Cardiac septum (tissue), 1 donor: ENCODE measurements around the gene SYVN1. TPM values are rescaled to one million over a fixed set of nuclear protein-coding genes. Genes with fewer than 3 reads are reported as not detected.

ENCODE experiments used
- DNase-seq: peaks from one replicate; pipeline ENCODE4 v3.0.0-alpha.2; 2020; ENCODE audit warnings: low spot score
- intact Hi-C: fragments of 100-400 bp; cut with DNase I; formaldehyde crosslinking; loops from one replicate; pipeline ENCODE4 v1.14.0; 2022
- total RNA-seq: library from RNA; stranded (reverse); fragmentation: NEBNext Ultra II Directional; extraction: Animal tissue kit (Norgen Biotek cat#: 25700); gene quantifications from one replicate; pipeline ENCODE4 v1.2.1, GENCODE V29; 2021
- donor health status: DM: no; HTN: no; CAD: no.

Gene SYVN1
- total RNA-seq, 1 donor from 2014 or later, result 25.2 TPM

- intact Hi-C loops, result no loop called here
- no peak for DNase-seq
These were observed 31.9 kb downstream of the SYVN1 start for GRCh38 chr11:65102142-65103095.

GRCh38 chr11:65100674-65101350 is 33.5 kb downstream of the SYVN1 start:
- intact Hi-C loops, result no loop called here
- no peak for DNase-seq

- intact Hi-C loops, result loop anchor here (1.0 kb wide), 1 partner anchor 13 kb away; the partner anchor contains the start of genes CDCA5 and ZFPL1
- no peak for DNase-seq
These were observed 37.4 kb downstream of the SYVN1 start for GRCh38 chr11:65096926-65097325.

GRCh38 chr11:65095974-65096806 is 38.1 kb downstream of the SYVN1 start, which contains the start of gene VPS51:
Gene VPS51 (plus strand): TSS chr11:65096214. CDS start chr11:65096251, 37 bp downstream.
- DNase-seq, result peak; percentile 93
- intact Hi-C loops, result loop anchor here (1.0 kb wide), 1 partner anchor 12 kb away; the partner anchor contains the start of genes CDCA5 and ZFPL1

GRCh38 chr11:65095427-65095826 is 38.9 kb downstream of the SYVN1 start:
- intact Hi-C loops, result no loop called here
- no peak for DNase-seq

- DNase-seq, result no peak
- intact Hi-C loops, result no loop called here
These were observed 43.7 kb downstream of the SYVN1 start for GRCh38 chr11:65090628-65091027.

DNA sequence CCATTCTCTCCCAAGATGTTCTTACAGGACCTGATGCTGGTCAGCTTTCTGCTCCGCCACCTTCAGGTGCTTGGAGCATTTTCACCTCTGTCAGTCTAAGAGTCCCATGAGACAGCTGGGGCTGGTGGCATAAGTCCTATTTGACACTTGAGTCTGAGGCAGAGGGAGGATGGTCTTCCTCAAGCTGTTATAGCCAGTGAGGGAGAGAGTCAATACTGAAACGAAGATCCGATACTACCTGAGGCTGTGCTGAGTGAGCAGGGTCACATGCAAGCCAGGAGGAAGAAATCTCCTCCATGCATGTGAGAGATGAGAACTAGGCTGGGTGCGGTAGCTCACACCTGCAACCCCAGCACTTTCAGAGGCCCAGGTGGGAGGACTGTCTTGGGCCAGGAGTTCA is 44.7 kb downstream of the SYVN1 start:
- no peak for DNase-seq
- intact Hi-C loops, result no loop called here

GRCh38 chr11:65087827-65088226 is 46.5 kb downstream of the SYVN1 start:
- intact Hi-C loops, result no loop called here

DNA sequence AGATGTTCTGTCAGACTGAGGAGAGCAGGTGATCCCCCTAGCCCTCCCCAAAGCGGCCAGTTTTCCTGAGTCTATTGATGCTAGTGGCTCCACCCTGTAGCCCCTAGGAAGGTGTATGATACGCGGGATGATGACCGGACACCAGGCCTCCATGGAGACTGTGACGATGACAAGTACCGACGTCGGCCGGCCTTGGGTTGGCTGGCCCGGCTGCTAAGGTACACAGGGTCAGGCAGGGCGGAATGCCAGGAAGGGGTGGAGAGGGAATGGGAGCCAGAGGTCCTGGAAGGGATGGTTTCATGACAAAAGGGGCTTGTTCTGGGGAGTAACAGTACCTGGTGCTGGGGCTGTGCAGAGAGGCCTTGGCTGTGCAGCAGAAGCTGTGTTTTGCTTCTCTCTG is 47.1 kb downstream of the SYVN1 start:
- intact Hi-C loops, result no loop called here
- no peak for DNase-seq

More at GRCh38 chr11:65087827-65088226, 46.5 kb downstream of the SYVN1 start:
- DNase-seq, result no peak

- intact Hi-C loops, result no loop called here
- no peak for DNase-seq
These were observed 47.5 kb downstream of the SYVN1 start for GRCh38 chr11:65086809-65087208.

- DNase-seq, result no peak
- intact Hi-C loops, result loop anchor here (2.0 kb wide), 1 partner anchor 31 kb away; the partner anchor contains the start of gene ZNHIT2
These were observed 48.9 kb downstream of the SYVN1 start for GRCh38 chr11:65085446-65085845.

DNA sequence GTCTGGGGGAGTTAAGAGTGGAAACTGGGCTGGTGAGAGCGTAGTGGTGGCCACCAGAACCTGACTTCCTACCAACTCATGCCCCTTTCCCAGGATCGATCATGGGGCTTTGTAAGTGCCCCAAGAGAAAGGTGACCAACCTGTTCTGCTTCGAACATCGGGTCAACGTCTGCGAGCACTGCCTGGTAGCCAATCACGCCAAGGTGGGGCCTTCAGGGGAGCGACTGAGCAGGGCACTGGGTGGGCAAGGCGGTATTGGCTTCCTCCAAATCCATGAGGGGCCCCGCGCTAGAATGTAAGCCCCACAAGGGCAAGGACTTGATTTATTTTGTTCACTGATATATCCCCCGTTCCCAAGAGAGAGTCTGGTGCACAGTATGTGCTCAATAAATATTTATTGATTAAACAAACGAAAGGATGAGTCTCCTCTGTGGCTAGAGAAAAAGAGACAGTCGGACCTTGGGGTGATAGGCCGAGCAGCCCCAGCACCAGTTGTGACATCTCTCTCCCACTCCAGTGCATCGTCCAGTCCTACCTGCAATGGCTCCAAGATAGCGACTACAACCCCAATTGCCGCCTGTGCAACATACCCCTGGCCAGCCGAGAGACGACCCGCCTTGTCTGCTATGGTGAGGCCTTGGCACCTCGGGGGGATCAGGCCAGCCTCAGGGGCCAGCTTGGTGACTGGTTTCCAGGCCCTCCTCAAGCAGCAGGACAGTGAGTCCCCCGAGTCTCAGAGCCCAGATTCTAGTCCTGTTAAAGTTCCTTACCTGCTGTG is 49.5 kb downstream of the SYVN1 start:
- intact Hi-C loops, result loop anchor here (1.0 to 5.0 kb wide), 3 partner anchors 12 to 57 kb away; partner anchors contain the start of genes SNX15, VPS51 and ZNHIT2
- DNase-seq, result no peak

DNA sequence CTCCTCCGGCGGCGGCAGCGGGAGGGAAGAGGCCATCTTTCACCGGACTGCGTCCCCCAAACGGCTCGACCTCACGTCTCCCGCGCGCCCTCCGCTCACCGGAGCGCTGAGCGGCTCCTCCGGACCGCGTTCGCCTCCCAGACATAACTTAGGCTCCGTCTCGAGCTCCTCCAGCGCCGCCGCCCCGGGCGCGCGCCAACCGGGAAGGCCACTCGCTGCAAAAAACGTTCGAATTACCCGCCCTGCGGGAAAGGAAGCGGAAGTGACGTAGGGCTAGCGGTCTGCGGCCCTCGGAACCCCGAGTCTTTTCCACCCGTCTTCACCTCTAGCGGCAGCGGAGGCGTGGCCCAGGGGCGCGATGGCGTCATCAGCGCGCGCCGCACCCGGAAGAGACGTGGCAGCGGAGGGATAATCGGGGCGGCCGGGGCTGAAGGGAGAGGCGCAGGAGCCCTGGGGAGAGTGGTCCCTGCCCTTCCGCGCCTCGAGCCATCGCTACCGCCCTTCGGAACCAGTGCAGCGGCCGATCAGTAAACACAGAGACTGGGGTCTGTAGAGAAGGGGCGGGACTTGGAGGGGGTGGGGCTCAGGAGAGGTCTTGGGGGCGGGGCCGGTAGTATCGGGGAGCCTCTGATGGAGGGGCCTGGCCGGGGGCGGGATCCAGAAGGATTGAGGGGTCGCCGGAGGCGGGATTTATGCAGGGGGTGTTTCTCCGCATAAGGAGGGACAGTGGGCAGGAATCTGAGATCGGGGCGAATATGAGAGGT is 50.3 kb downstream of the SYVN1 start, which contains the start of the genes CDCA5 and ZFPL1:
CDCA5 (minus strand) TSS at position 207 of the 764 bp plus-strand sequence; CDS start at position 145, 62 bp downstream.
ZFPL1 (plus strand) TSS at position 389 of the 764 bp plus-strand sequence. CDS start 477 bp downstream, outside the sequence.
- DNase-seq, result peak; percentile 98
- intact Hi-C loops, result loop anchor here (1.0 to 5.0 kb wide), 3 partner anchors 12 to 57 kb away; partner anchors contain the start of genes SNX15, VPS51 and ZNHIT2

- DNase-seq, result no peak
- intact Hi-C loops, result loop anchor here (5.0 kb wide), 1 partner anchor 56 kb away; the partner anchor contains the start of gene SNX15
These were observed 51.0 kb downstream of the SYVN1 start for GRCh38 chr11:65083134-65083833.

- intact Hi-C loops, result loop anchor here (10.0 kb wide), 1 partner anchor 234 kb away; the partner anchor contains the start of gene CDC42BPG
- no peak for DNase-seq
These were observed 55.5 kb downstream of the SYVN1 start for GRCh38 chr11:65078786-65079342.

DNA sequence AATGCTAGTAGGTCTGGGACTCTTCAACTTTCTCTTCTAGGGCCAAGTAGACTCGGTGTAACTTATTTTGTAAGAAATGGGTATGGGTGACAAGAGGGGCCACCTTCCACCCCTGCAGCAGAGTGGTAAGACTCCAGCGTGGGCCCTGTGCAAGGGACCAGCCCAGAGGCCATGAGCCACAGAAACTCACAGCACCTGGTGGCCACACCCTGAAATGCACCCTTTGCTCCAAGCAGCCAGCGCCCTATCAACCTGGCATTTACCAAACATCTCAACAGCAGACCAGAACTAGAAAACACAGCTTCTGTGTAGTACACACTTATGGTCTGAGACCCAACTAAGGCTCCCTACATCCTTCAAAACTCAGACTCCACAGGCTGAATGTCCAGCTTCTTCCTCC is 56.2 kb downstream of the SYVN1 start:
- no peak for DNase-seq
- intact Hi-C loops, result loop anchor here (10.0 kb wide), 1 partner anchor 233 kb away; the partner anchor contains the start of gene CDC42BPG
